Measurements from ENCODE around the gene EIPR1.

Gene EIPR1

DNA sequence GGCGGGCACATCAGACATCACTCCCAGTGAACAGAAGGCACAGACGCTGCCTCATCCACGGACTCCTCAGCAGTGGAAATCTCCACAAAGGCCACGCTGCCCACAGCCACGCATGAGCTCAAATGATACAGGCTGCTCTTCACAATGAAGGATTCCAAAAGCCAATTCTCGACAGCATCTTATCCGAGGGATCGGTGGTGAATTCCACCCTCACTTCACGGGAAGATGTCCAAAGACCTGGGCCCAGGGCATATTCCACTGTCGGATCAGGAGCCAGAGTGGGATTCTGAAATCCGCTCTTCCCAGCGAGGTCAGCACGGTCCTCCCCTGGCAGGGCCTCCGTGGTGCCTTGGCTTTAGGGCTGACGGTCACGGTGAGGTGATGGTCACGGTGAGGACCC is 55.8 kb downstream of the EIPR1 start:
- DNase-seq: no peak

DNA sequence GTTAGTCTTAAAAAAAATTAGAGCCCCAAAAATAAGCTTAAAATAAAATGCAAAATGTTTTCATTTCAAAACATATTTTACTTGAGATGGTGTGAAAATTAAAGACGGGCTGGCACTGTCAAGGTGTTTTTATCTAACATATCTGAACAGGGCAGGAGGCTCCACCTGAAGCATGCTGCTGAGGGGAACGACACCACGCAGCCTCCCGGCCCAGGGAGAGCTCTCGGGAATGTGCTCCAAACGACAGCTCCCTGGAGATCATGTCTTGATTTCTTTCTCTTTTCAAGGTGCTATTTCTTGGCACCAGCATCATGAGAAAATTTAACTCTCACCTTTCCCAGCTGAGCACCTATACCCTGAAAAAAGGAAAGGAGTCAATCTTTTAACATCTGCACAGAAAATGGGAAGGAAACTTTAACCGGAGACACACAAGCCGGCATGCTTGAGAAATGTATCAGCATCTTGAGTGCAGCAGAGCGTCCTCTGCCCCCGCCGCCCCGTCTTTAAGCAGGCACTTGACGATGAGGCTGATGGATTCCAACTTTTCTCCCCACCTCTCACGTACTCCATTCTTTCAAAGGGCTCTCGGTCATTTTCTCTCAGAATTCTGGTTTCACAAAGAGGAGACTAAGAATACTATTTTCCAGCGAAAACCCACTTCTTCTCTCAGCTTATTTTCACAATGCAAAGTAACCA is 56.6 kb downstream of the EIPR1 start:
- no peak for DNase-seq

DNA sequence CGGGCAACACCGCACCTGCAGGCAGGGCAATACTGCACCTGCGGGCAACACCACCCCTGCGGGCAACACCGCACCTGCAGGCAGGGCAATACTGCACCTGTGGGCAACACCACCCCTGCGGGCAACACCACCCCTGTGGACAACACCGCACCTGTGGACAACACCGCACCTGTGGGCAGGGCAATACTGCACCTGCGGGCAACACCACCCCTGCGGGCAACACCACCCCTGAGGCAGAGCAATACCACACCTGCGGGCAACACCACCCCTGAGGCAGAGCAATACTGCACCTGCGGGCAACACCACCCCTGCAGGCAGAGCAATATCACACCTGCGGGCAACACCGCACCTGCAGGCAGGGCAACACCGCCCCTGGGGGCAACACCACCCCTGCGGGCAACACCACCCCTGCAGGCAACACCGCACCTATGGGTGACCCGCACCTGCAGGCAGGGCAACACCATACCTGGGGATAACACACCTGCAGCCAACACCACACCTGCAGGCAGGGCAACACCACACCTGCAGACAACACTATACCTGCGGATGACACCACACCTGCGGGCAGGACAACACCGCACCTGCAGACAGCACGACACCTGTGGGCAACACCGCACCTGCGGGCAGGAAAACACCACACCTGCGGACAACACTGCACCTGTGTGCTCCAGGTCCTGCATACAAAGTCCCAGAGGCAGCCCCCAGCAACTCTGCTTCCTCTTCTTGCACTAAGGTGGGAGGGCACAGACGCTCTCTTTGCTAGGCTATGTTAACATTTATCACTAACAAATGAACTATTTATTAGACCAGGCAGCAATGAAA is 57.7 kb downstream of the EIPR1 start:
- DNase-seq: no peak

DNA sequence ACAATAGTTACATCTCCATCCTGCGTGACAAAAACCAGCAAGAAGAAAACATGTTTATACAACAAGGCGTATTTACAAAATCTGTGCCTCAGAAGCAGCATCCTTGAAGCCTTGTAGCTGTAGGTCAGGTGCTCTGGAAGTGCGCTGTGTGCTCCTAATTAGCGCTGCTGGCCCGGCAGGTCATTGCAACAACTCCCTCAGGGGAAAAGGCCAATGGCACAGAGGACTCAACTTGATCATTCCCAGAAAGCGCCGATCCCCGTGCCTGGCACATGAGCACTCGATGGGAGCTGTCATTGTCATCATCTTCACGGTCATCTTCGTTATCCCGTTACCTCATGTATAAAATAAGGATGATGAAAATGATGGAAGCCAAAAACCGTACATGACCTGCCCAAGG is 58.5 kb downstream of the EIPR1 start:
- no peak for DNase-seq

DNA sequence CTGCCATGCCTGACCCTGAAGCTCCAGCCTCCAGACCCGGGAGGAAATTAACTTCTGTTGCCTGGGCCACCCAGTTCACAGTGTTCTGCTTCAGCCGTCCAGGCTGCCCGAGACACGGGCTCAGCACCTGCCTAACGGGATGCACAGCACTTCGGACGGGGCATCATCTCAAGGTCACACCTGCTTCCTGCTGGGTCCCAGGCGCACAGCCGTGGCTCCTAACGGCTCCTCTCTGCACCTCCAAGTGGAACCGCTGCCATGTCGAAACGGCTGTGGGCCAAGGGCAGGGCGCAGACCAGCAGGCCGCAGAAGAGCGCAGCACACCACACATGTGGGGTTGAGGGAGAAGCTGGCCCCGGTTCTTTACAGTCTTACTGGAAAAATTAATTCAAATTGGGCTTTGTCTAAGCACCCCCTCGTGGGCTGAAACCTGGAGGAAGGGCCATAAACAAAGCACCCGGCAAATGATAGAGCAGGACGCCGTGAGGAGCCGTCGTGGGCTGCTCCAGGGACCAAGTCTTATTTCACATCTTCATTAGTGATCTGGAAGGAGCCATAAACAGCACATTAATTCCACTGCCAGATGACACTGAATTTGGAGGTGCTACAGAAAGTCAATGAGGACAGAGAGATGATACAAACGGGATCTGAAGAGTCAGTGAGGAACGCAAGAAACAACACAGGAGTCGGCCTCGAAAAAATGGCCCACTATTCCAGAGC is 59.6 kb downstream of the EIPR1 start:
- DNase-seq: no peak

DNA sequence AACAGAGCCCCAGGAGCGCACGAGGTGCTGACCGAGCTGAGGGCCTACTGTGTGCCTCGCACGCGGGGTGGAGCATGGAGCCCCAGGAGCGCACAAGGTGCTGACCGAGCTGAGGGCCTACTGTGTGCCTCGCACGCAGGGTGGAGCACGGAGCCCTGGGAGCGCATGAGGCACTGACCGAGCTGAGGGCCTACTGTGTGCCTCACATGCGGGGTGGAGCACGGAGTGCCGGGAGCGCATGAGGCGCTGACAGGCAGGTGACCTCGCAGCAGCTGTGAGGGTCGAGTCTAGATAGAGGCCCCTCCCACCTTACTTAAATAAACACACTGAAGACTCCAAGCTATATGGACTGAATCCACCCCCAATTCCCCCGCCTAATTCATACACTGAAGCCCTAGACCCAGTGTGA is 60.3 kb downstream of the EIPR1 start:
- DNase-seq: no peak

DNA sequence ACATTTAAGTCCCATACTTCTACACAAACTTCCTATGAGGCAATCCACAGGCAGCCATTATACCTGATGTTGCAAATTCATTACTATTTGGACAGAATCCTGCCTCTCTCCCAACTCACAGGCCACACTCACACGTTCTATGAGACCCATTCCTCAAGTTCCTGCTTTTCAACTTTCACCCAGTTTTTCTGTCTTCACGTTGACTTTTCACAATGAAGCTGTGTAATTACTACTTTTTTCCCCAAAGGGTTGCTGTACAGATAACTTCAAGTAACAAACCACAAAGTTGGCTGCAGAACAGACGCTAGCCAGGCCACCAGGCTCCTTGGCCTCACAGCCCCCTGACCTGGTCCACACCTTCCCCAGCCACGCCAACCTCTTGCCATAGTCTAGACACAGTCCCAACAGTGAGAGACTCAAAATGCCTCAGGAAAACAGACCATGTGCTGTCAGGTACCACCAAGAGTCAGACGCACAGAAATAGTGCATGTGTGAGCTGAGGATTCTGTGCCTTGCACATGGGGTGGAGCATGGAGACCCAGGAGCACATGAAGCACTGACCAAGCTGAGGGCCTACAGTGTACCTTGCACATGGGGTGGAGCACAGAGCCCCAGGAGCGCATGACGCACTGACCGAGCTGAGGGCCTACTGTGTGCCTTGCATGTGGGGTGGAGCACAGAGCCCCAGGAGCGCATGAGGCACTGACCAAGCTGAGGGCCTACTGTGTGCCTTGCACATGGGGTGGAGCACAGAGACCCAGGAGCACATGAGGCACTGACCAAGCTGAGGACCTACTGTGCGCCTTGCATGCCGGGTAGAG is 61.0 kb downstream of the EIPR1 start:
- DNase-seq: no peak

DNA sequence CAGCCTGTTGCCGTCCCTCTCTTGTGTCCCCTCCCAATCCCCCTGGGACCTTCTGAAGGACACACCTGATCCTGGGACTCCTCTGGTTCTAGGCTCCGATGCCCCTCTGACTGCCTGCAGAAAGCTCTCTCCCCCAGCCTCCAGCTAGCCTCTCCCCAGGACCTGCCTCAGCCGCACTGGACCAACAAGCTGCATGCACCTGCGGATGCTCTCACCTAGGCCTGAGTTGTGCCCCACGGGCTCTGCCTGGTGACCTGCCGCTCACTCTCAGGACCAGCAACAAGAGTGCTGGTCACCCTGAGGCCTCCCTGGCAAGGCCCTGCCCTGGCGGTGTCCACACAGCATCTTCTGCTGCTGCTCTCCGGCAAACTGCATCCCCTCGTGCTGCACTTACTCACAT is 63.0 kb downstream of the EIPR1 start:
- no peak for DNase-seq

DNA sequence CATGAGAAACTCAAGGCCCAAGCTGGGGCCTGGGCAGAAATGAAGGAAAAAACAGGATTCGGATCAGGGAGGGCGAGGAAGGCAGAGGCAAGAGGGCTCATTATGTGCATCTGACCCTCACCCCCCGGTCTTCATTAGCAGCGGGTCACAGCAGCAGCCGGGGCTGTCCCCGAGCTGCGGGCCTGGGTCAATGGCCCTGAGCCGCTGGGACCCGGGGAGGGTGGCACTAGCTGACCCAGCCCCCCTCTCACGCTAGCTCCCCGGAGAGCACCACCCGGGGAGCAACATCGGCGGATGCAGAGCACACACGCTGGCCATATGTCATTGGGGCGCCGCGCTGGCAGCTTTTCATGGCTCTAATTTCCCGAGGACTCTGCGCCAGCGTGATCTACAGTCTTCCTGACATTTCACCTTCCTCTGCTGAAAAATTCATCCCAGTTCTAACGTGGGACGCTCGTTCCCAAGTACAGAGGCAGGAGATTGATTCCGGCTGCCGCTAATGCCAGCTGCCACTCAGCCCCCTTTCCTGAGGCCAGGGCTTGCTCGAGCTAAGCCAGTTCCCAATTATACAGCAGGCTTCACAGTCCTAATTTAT is 63.7 kb downstream of the EIPR1 start:
- no peak for DNase-seq

DNA sequence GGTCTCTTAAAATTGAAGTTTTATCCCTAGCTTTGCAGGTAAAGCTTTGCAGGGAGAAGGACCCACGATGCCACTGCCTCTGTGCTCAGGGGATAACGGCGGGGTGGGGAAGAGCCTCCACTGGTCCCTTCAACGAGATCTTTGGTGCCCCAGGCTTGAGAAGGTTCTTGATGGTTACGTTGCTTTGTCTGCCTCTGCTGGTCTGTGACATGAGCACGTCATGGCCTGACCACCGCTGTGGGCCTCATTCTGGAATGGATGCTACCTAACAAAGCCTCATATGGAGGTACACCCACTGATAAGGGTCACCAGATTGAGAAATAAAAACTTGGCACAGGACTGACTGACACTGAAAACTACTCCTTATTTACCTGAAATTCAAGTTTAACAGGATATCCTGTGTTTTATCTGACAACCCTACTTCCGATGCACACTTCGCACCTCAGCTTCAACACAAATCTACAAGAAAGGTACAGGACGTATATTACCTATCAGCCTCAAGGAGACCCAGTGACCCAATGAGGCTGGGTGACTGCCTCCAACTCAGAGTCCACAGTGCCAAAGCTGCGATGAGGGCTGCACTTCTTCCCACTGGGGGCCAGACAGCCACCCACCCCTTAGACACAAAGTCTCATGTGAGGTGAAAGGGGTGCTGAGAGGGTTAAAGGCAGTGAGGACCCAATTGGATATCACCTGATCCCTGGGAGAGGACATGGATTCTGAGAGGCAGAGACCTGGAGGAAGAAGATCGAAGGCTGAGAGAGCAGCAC is 64.9 kb downstream of the EIPR1 start:
- no peak for DNase-seq

DNA sequence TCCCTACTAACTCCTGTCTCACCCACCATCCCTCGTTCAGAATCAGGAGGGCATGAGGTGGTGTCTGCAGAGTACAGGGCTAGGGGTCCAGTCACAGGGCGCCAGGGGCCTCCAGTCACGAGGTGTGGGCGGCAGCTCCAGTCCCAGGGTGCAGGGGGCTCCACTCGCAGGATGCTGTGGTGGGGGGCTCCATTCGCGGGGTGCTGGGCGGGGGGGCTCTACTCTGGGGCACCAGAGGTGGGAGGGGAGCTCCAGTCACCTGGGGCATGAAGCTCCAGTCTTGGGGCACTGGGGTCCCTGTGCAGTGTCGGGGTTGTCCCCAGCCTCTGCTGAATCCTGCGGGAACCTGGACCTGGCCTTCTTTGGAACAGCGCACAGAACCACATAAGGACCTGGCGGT is 66.0 kb downstream of the EIPR1 start:
- DNase-seq: no peak

DNA sequence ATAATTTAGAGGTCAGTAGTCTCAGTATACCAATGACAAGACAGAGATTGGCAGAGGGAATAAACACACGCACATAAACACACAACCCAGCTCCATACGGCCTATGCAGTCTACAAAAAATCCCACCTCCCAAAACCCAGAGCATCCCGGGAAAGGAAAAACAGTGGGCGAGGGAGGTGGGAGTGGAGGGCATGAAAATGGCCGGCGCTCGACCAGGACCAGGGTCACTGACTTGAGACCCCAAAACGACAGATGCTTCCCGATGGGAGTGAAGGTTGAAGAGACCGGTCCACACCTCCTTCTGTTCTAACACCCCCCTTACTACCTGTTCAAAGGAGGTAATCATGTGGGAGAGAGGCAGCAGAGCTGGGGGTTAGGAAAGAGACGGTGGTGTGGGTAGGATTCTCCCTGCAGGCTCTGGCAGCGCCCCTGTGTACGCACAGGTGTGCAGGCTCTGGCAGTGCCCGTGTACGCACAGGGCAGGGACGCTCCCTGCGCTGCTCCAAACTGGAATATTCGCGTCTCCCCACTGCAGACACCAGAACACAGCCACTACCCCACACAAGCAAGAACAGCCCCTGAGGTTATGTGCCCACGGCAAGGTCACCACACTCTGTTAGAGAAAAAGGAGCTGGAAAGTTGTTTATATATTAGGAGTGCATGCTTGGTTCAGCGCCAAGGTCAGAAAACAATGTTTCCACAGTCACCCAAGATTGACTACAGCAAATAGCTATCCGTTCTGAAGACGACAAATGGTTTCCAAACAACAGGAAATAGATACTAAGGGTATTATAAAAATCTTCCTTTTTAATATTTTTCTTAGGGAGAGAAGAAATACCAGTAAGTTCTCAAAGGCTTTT is 67.9 kb downstream of the EIPR1 start:
- no peak for DNase-seq

DNA sequence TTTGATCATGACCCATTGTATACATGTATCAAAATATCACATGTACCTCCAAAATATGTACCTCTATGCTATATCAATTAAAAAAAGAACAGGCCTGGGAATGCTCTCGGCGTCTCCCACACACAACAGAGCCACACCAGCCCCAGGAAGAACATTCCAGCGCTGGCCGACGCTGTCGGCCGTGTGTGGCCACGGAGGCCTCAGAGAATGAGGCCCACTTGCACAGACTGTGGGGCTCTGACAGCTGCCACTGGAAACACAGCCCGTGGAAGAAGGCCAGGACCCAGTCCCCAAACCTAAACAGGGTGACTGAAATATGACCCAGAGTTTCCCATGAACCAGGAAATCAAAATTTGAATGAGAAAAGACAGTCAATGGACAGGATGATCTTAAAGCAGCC is 69.7 kb downstream of the EIPR1 start:
- no peak for DNase-seq

DNA sequence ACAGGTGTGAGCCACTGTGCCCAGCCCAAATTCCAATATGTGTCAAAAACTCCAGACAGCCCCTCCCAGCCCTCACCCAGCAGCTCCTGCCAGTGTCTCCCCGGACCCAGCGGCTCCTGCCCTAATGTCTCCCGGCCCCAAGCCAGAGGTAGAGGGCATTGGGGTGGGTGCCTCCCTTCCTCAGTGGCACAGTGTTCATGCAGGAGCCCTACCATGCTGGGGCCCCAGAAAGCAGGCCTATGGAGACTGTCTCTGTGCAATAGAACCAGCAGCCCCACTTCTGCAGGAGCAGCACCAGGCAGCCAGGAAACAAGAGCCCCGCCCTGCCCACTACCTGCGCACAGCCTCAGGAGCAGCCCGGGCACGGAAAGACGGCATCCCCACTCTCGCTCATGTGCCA is 70.4 kb downstream of the EIPR1 start:
- DNase-seq: no peak

DNA sequence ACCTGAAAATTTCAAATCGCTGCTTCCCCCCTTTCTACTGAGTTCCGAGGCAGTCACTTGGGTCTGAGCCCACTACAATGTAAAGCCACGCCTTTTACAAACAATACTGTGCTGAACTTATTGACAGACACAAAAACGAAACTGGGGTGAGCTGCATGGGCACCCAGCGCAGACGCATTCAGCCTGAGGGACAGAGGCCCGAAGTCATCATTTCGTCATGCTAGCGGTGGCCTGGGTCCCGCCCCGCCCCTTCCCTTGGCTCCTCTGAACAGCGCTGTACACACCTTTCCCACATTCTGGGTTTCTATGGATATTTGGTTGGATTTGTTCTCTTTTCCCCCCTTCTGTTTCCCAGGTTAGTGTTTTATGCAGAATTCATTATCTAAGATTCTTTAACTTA is 71.7 kb downstream of the EIPR1 start:
- no peak for DNase-seq

DNA sequence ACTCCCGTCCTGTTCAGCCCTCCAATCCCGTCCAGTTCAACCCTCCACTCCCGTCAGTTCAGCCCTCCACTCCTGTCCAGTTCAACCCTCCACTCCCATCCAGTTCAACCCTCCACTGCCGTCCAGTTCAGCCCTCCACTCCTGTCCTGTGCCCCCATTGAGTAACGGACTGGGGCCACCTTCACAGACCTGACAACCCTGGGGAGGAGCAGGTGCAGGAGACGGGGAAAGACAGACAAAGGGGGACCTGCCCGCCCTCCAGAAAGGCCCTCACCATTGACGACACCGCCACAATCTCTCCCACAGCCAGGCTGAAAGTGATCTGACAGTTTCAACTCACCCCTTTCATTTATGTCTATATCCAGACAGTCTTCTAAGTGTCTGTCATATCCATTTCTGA is 72.2 kb downstream of the EIPR1 start:
- DNase-seq: no peak

DNA sequence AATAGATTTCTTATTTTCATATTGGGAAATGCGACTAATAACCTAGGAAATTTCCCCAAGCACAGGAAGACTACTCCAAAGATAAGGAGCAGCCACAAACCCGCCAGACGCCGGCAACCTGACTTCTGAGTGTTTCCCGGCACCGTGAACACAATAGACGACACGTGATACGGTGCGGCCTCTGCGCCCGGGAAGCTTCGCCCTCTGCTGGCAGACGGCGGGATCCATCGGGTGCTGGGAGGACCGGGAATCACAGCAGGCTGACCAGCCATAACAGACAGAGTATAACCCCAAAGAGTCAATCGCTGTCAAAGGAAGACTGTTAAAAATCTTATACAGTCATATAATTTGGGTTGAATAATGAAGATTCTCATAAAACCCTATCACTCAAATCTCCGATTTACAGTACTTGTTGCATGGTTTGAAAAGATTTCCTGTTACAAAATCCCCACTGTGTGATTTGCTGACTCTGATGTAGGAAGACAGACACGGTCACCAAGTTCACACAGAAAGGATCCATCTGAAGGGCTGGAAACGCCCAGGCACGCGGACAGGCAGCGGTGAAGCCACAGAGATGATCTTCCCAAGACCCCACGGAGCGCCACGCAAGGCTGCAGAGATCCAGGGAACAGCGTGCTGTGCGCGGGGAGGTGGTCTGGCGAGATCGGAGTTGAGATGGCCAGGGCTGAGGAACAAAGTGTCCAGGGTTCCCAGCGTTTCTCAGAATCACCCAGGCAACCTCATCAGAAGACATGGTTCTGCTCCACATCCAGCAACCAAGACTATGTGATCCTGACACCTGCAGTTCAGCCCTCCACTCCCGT is 73.8 kb downstream of the EIPR1 start:
- peak; percentile 56 for DNase-seq

DNA sequence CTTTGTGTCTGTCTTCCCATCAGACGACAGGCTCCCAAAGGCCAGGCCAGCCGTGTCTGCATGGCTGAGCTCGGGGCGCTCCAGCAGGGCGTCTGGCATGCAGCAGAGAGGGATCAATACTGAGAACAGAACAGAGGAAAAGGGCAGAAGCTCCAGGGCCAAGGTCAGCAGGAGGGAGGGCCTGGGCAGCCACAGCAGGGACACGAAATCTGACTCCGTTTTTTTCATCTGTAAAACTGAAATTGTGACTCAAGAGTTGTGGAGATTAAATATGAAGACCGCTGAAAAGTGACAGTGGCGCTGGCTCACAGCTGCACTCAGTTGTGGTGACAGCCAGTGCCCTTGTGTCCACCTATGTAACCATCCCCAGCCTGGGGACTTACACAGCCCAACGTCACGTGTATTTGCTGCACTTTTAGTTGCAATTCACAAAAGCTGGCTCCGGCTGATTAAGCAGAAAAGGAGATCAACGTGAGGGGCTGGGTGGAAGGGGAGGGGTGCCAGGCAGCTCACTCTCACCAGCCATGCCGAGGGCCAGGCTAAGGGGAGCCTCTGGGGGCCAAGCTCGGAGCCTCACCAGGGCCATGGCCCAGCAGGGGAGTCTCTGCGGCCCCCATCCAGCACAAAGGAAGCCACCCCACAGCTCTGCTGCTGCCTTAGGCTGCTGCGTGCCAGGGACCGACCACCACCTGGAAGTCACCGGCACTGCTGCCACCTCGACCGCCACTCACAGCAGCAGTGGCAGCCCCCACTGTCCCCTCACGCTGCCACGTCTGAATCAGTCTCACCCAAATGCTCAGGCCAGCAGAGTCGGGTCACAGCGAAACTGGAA is 74.7 kb downstream of the EIPR1 start:
- DNase-seq: no peak

DNA sequence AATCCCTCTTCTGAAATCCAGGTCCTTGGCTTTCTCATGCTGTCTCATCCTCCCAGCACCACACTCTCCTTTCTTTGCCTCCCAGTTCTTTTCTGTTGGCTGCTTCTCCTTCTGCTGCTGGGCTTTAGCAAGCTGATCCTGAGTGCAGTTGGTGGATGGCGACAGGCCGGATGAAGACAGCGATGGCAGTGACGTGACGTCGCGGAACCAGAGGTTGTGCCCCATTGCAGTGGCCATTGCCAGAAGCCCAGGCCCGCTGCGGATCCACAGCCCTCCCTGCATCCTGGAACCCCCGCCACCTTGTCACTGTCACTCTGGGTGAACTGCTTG is 75.2 kb downstream of the EIPR1 start:
- no peak for DNase-seq

Measured in NCI-H1048 (cell line).